HG03139 (cell line): ENCODE measurements around the gene PEBP1.
A peak's percentile ranks its signal among the peaks of the same experiment; 100 is the strongest.
"Not testable (repeated sequence)": the region's sequence is repeated elsewhere in the genome, so short reads cannot be mapped to it uniquely, and the experiment has no call there.

ENCODE experiments used
- ATAC-seq: cut with Tn5 transposase; IDR thresholded peaks from one replicate; pipeline ENCODE4 v1.9.1; 2021; ENCODE audit not compliant: unreplicated experiment

PEBP1 gene

GRCh38 chr12:118129436-118129835, 6.5 kb upstream of the PEBP1 start:
- ATAC-seq, result not testable (repeated sequence)

DNA sequence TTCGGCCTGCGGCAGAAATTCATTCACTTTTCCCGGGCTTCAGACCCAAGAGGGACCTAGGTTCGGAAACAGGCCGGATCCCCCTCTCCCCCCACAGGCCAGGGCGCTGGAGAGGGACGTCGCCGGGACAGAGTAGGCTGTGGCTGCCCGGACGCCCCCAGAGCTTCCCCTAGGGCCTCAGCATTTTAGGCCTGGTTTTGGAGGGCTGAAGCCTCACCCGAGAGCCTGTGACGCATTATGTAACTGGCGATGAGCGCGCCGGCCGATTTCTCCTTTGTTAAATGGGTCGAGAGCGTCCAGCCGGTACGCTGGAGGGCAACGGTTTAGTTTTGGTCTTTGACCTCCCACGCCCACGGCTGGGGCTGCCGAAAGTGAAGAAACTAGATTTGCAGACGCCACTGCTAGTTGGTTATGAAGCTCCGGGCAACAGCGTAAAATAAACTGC, 657 bp downstream of the PEBP1 start:
- ATAC-seq, result peak; percentile 23

DNA sequence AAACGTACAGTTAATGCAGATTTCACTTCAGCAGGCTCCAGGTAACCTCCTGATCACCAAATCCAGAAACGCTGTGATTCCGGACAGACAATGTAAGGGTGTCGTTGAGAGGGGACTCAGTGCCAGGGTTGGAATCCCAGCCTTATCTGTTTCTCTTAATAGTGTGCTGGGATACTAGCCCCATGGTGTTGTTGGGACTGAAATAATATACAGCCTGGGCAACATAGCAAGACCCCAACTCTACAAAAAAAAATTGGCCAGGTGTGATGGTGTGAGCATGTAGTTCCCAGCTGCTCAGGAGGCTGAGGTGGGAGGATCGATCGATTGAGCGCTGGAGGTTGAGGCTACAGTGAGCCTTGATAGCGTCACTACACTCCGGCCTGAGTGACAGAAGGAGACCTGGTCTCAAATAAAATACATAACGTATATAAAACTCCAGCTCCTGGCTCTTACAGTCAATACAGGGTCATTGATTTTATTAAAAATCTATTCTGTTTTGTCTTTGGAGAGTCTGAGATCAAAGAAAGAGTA, 1.3 kb downstream of the PEBP1 start:
- ATAC-seq, result no peak

DNA sequence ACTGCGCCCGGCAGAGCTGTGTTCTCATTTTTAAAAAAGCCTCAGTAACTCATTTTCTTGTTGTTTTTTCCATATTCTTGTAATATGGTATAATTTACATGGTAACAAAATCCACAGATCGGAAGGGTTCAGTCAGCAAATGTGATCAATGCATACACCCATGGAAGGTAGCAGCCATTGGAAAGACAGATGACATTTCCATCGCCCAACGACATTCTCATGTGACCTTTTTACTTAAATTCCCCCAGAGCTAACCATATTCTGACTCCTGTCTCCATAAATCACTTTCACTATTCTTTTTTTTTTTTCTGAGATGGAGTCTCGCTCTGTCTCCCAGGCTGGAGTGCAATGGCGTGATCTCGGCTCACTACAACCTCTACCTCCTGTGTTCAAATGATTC, 4.9 kb downstream of the PEBP1 start:
- no peak for ATAC-seq

GRCh38 chr12:118144499-118144898, 8.6 kb downstream of the PEBP1 start:
- no peak for ATAC-seq

DNA sequence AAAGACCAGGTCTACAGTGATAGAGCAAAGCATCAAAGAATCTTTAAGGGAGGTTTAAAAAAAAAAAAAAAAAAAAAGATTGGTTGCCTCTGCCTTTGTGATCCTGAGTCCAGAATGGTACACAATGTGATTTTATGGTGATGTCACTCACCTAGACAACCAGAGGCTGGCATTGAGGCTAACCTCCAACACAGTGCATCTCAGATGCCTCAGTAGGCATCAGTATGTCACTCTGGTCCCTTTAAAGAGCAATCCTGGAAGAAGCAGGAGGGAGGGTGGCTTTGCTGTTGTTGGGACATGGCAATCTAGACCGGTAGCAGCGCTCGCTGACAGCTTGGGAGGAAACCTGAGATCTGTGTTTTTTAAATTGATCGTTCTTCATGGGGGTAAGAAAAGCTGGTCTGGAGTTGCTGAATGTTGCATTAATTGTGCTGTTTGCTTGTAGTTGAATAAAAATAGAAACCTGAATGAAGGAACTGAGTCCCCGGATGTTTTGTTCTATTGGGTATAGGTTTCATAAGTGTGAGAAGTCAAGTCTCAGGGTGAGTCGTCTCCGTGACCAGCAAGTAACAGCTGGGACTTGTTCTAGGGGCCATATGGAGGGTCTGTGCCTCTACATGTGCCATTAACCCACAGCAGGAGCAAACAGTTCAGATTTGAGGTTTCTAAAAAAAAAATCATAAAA, 9.3 kb downstream of the PEBP1 start:
- ATAC-seq, result no peak

GRCh38 chr12:118145798-118146156, 9.9 kb downstream of the PEBP1 start:
- no peak for ATAC-seq

GRCh38 chr12:118148287-118148686, 12.4 kb downstream of the PEBP1 start:
- ATAC-seq, result no peak

- no peak for ATAC-seq
These were observed 14.7 kb downstream of the PEBP1 start for GRCh38 chr12:118150625-118151024.

GRCh38 chr12:118151755-118152154, 15.8 kb downstream of the PEBP1 start:
- no peak for ATAC-seq

GRCh38 chr12:118160536-118160935, 24.6 kb downstream of the PEBP1 start:
- ATAC-seq, result no peak

DNA sequence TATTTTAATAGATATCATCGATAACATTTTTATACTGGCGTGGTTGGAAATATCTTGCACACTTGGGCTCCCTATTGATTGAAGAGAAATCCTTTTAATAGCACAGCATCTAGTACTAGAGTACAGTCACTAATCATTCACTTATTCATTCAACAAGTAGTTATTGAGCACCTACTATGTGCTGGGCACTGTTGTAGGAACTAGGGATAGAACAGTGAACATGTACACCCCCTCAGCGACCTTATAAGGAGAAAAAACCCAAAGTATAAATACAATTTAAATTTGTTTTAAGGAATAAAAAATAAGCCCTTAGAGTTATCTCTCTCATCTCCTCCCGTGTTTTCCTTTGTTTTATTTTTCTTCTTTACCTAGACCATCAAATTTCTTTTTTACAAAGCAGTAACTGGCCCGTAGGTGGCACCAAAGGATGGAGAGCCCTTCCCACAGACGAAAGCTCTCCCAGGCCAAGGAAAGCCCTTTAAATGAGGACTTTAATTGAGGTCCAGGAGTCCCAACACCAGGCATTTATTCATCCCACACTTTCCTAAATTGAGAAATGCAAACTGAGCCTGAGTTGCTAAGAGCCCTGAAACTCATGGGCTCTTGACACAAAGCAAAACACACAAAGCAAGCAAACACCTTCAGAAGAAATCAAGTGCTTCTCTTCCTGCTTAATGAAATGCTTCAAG, 29.0 kb downstream of the PEBP1 start:
- no peak for ATAC-seq

- peak; percentile 97 for ATAC-seq
These were observed 31.0 kb downstream of the PEBP1 start for GRCh38 chr12:118166946-118167345.

DNA sequence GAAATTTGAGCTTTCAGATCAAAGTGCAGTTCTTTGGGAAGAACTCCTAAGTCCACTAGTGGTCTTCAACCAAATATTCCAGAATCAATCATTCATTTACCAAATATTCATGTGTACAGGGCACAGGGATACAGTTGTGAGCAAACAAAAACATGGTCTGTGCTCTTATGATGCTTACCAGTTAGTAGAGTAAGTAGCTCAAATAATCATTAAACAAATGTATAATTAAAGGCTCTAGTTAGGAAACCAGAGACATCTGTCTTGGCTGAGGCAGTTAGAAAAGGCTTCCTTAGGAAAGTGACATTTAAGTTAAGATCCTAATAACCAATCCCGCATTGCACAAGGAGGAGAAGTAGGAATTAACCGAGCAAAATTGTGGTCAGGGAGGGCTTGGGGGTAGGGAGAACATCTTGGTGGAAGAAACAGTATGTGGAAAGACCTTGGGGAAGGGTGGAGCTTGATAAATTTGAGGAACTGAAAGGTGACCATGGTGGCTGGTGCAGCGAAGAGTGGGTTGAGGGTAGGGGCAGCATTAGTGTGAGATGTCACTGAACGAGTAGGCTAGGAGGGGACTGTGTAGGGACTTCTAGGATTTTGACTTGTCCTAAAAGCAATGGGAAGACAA, 40.0 kb downstream of the PEBP1 start:
- peak; percentile 95 for ATAC-seq

- ATAC-seq, result no peak
These were observed 47.2 kb downstream of the PEBP1 start for GRCh38 chr12:118183155-118183554.

DNA sequence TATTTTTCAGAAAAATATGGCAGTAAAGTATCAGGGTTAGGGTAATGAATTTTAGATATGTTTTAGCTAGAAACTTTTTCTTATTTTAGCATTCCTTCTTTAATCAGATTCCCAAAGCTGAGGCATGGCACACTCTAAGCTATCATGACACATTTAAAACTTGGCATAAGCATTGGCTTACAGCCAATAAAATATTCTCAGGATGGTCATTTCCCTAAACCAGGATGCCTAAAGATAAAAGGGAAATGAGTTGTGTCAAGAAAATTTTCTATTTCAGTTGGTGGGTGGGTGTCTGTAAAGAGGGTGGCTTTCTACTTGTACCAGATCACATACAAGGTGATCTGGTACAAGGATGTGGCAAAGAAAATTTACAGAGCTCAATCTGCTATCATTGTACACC, 47.8 kb downstream of the PEBP1 start:
- no peak for ATAC-seq

DNA sequence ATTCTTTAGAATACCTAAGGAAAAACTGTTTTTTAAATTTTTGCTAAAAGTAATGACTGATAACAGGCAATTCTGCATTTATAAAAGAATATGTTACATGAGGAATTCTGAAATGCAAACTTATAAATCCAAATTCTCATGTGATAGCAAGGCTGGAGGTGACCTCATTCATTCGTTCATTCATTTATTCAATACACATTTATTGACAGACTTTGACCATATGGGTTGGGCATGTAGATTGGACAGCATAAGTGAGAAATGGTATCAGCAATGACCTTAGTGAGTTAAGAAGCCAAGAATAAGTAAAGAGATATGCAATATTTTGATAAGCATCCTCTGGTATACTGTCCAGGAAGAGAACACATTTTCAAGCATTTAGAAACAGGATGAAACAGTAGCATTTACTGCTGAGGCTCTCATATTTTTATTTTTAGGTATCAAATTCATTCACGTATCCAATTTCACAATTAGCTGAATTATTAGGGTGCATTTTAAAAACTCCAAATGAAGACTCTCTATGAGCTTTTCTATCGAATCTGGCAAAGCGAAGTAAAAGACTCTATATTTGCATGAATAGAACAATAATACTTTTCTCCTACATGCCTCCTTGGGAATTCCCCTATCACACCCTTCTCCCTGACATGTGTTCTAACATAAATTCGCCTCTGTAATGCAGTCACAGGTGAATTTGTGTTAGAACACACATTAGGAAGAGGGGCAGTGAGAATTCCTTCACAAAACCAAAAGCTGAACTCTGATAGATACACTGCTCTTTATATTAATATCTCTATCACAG, 49.9 kb downstream of the PEBP1 start:
- no peak for ATAC-seq

GRCh38 chr12:118187751-118188435, 52.0 kb downstream of the PEBP1 start:
- no peak for ATAC-seq

DNA sequence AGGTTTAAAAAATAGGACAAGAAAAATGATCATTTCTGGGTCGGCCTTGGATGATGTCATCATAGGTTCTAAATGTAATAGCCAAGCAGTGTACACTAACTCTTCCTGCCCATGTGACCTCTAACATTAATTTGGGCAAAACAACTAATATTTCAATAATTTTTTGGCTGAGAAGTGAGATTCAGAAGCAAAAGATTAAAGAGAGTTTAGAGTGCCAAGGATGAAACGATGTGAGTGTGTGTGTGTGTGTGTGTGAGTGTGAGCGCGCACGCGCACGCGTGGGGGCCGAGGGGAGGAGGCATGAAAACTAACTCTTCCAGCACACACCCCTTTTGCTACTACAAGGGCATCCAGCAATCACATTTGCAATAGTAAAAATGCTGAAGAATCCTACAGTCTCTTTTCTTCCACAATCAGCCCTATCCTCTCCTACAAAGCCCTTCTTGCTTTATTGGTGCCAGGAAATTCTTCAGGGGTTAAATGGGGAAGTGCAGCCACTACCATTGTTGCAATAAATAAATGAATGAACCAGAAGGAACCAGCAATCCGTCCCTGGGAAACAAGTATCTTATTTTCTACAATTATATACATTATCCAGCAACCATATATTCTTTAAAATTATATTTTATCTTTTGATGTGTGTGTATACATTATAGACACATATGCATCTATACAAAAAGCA, 52.9 kb downstream of the PEBP1 start:
- ATAC-seq, result no peak

DNA sequence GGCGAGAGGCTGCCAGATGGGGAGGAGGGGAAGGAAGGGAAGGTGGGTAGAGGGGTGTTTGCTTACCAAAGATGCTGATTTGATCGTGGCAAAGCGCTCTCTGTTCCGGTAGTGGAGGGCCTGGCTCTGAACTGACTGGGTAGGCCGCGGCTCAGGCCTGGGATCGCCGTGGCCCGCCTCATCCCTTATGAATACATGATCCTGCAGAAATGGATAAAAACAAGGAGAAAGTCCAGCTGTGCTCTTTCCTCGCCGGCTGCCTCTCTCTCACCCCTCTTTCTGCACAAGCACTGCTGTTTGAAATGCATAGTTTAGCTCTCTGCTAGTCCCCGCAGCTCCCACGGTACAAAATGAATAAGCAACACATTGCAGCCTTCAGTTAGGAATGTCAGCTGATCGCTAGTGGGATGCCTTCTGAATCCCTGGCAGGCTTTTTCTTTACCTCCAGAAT, 53.8 kb downstream of the PEBP1 start:
- no peak for ATAC-seq
